ENCODE results near the gene FOSL2.

Gene FOSL2

DNA sequence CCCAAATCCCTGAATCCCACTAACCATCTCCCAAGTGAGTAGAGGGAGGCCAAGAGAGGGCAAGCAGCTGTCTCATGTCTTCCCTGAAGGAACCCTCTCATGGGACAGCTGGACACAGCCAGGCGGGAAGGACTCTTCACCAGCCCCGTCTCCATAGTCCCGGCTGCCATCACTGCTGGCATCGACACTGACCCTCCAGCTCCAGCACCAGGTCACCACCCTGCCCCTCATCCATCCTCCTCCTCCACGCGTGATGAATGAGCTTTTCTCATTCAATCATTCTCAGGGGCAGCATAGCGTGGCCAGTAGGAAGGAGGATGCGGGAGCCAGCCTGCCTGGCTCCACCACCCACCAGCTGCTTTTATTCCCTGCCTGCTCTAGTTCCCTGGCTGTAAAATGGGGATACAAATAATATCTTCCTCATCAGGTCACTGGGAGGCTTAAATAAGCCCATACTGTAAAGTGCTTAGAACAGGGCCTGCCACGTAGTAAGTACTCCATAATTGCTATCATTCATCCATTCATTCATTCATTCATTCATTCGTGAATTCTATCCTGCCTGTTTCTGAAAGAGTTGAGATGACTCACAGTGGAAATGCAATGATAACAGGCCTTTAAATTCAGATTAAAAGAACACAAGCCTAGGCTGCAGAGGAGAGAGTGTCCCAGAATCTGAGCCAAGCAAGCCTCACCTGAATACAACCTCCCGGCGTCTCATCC, 30.5 kb upstream of the FOSL2 start:
- TF ChIP-seq, protein P1, sequence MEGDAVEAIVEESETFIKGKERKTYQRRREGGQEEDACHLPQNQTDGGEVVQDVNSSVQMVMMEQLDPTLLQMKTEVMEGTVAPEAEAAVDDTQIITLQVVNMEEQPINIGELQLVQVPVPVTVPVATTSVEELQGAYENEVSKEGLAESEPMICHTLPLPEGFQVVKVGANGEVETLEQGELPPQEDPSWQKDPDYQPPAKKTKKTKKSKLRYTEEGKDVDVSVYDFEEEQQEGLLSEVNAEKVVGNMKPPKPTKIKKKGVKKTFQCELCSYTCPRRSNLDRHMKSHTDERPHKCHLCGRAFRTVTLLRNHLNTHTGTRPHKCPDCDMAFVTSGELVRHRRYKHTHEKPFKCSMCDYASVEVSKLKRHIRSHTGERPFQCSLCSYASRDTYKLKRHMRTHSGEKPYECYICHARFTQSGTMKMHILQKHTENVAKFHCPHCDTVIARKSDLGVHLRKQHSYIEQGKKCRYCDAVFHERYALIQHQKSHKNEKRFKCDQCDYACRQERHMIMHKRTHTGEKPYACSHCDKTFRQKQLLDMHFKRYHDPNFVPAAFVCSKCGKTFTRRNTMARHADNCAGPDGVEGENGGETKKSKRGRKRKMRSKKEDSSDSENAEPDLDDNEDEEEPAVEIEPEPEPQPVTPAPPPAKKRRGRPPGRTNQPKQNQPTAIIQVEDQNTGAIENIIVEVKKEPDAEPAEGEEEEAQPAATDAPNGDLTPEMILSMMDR (IDR thresholded peaks at IDR 0.05; ENCODE audit: low read depth, low read length, missing control alignments): no peak
- no peak for DNase-seq (ENCODE audit: extremely low read depth, low read depth)

DNA sequence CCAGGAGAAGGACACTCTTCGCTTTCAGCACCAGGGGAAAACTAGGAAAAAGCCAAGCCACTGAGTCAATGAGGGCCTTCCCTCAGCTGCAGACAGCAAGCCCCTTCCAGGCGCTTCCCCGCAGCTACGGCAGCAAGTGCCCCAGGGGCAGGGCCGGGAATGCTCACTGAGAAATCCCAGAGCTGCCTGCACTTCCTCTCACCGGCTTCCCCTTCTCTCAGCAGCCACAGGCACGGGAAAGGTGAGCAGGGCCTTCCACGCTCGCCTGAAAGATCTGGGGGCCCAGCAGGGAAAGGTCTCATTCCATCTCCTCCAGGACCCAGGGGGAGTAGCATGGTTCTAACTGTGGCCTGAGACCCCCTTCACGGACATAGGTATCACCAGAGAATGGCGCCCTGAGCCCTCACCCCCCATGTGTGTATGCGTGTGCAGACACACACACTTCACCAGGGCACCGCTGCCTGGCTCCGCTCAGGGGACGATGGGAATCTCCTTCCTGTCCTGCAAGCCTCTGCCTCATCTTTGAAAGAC, 29.6 kb upstream of the FOSL2 start:
- no peak overlapping the region for H3K4me3 ChIP-seq (replicated peaks; ENCODE audit: low read depth, low read length)
- TF ChIP-seq, protein P1 (IDR thresholded peaks at IDR 0.05; ENCODE audit: low read depth, low read length, missing control alignments): no peak
- DNase-seq (ENCODE audit: extremely low read depth, low read depth): no peak

More for the DNA sequence above, 30.5 kb upstream of the FOSL2 start:
- no peak overlapping the region for H3K4me3 ChIP-seq (replicated peaks; ENCODE audit: low read depth, low read length)

DNA sequence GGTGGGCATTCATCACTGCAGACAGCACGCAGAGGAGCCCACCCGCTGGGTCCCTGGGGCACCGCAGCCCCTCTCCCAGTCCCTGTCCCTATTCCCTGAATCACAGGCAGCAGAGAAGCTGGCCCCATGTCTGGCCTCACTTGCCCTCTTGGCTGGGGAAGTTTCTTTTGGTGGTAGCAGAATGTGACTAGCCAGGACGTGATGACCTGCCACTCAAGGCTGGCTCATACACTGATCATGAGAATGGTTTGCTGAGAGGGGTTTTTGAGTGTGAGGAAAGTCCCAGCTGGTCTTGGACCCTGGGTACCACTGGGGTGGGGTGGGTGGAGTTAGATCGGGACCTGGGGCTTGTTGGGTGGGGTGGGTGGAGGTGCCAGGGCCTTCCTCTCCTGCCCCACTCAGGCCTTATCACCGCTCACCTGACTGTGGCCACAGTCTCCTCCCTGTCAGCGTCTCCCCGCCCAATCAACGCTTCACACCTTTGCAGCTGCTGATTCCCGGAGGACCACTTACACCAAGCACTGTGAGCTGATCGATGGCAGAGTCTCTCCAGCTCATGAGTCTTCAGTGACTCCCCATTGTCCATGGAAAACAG, 28.9 kb upstream of the FOSL2 start:
- no peak overlapping the region for H3K4me3 ChIP-seq (replicated peaks; ENCODE audit: low read depth, low read length)
- TF ChIP-seq, protein P1 (IDR thresholded peaks at IDR 0.05; ENCODE audit: low read depth, low read length, missing control alignments): no peak
- no peak for DNase-seq (ENCODE audit: extremely low read depth, low read depth)

DNA sequence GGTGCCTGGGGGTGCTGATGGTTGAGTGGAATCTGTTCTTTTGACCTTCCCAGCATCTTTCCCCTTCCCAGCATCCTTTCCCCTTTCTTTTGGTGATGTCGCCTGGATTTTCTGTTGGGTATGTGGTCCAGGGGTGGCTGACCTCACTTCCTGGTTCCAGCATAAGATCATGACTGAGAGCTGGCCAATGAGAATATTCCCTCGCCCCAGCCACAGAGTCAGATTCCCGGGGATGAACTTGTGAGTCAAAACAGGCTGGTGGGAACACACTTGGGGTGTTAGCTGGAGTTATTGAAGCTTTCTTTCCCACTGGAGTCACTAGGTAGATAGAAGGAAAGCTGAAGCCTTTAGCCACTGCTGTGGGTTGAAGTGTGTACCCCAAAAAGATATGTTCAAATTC, 28.0 kb upstream of the FOSL2 start:
- TF ChIP-seq, protein P1 (IDR thresholded peaks at IDR 0.05; ENCODE audit: low read depth, low read length, missing control alignments): no peak
- DNase-seq (ENCODE audit: extremely low read depth, low read depth): no peak
- H3K4me3 ChIP-seq (replicated peaks; ENCODE audit: low read depth, low read length): no peak overlapping the region

DNA sequence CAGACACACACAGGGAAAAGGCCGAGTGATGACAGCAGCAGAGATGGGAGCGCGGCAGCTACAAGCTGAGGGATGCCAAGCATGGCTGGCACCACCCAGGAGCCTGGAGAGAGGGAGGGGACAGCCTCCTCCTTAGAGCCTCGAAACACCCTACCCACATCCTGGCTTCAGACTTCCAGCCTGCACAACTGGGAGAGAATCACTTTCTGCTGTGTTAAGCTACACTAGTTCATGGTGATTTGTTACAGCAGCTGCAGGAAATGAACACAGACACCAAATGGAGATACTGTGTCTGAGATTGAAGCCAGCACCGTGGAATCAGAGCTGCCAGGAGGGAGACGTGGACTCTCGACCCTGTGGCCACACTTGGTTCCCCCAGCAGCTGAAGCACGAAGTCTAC, 27.5 kb upstream of the FOSL2 start:
- H3K4me3 ChIP-seq (replicated peaks; ENCODE audit: low read depth, low read length): no peak overlapping the region
- TF ChIP-seq, protein P1 (IDR thresholded peaks at IDR 0.05; ENCODE audit: low read depth, low read length, missing control alignments): no peak
- DNase-seq (ENCODE audit: extremely low read depth, low read depth): no peak

DNA sequence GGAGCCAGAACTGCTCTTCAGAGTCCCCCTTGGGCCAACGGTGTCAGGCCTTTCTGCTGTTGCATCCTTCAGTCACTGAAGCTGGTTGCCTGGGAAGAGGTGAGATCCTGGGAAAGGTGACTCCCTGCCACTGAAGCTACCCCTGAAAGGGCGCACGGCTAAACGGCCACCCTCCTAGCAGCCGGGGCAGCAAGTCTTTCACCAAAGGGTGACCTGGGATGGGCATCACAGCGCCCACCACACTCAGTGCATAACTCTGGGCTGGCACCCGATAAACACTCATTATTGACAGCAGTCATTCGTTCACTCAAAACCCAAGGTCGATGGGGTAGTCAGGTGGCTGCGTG, 26.5 kb upstream of the FOSL2 start:
- no peak for DNase-seq (ENCODE audit: extremely low read depth, low read depth)
- no peak overlapping the region for H3K4me3 ChIP-seq (replicated peaks; ENCODE audit: low read depth, low read length)
- TF ChIP-seq, protein P1 (IDR thresholded peaks at IDR 0.05; ENCODE audit: low read depth, low read length, missing control alignments): no peak
